Activated CD8-positive, alpha-beta memory T cell treated with anti-CD3 and anti-CD28 coated beads, Interleukin-2, amount 10 ng/mL, durations not matched to agents 7 days and 5 days (primary cell): ENCODE data around the gene ARHGAP15. TPM values are rescaled to one million over a fixed set of nuclear protein-coding genes. Genes with fewer than 3 reads are reported as not detected.

Experiments used
- ATAC-seq: fragments of 150-1000 bp; cut with Tn5 transposase; one replicate; pipeline ENCODE4 v1.10.0; 2021; ENCODE audit warnings: moderate library complexity
- CTCF ChIA-PET: fragments of 350-600 bp; sonication (Branson Sonifier 250); formaldehyde crosslinking; loops from one replicate; lab custom pipeline; 2021; ENCODE audit warnings: antibody characterized with exemption; lab: Charles Lee
- DNase-seq: peaks from one replicate; pipeline ENCODE4 v3.0.0-alpha.2; 2020
- H3K27ac Mint-ChIP-seq: one replicate; pipeline ENCODE4 v1.8.0; 2021; ENCODE audit warnings: mild to moderate bottlenecking, mixed read lengths
- H3K27me3 Mint-ChIP-seq: one replicate; pipeline ENCODE4 v1.8.0; 2021; ENCODE audit warnings: mixed read lengths
- H3K36me3 Mint-ChIP-seq: one replicate; pipeline ENCODE4 v1.8.0; 2021; ENCODE audit warnings: mild to moderate bottlenecking, mixed read lengths
- H3K4me1 Mint-ChIP-seq: one replicate; pipeline ENCODE4 v1.8.0; 2021; ENCODE audit warnings: mixed read lengths
- H3K4me3 Mint-ChIP-seq: one replicate; pipeline ENCODE4 v1.8.0; 2021; ENCODE audit warnings: mild to moderate bottlenecking, moderate library complexity, mixed read lengths
- H3K9me3 Mint-ChIP-seq: one replicate; pipeline ENCODE4 v1.8.0; 2022; ENCODE audit warnings: low read depth, mixed read lengths
- total RNA-seq, 2 experiments: library from RNA; stranded (reverse); gene quantifications; one replicate each; pipeline ENCODE4 v1.2.3, GENCODE V29; 2021

The ARHGAP15 gene
- total RNA-seq, 2 experiments from 2014 or later: 101 to 152 TPM

DNA sequence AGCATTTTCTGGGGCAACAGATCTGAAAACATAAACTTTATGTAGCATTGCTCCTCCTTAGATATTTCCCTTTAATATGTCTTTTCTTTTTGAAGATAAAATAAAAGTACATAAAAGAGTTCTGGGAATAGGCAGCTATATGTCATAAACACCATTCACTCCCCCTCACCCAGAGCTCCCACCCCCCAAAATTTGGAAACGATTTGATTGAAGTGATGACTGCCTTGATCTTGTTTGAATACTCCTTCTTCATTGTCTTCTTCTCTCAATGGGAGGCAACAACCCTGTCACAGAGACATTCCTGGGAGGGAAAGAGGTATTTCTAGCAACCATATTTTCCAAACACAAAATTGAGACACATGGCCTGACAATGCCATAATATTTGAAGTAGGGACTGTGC, 369.3 kb downstream of the ARHGAP15 start:
- Mint-ChIP-seq H3K27me3 (no peaks in the 10 kb centered on the region), H3K36me3 (peaks cover 40% of the 10 kb centered on the region), H3K27ac (no peak overlapping the region), H3K9me3 (peaks cover 6% of the 10 kb centered on the region), H3K4me3 (no peak overlapping the region), H3K4me1 (no peaks in the 10 kb centered on the region)
- CTCF ChIA-PET: no interaction called here
- DNase-seq (no peak), ATAC-seq (no peak)

DNA sequence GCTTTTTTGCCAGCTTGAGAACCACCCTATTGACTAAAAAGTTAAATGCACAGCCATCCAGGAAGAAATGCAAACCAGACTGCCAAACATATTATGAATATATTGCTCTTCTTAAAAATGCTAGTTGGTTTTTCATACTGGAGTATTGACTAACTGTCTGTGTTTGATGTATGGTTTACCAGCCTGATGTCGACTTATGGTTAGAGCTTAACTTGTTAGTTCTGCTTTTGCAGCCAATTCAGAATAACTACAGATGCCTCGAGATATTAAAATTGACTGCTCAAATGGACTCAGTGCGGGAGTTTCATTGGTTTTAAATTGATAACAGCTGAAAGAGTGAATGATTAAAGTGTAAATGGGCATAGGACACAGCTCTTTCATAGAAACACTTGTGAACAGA, 369.8 kb downstream of the ARHGAP15 start:
- CTCF ChIA-PET: interaction anchor here (0.7 kb wide), 1 partner anchor 10 kb away, joined by 3 read pairs; no protein-coding TSS in a partner anchor
- H3K27me3 Mint-ChIP-seq: no peaks in the 10 kb centered on the region

DNA sequence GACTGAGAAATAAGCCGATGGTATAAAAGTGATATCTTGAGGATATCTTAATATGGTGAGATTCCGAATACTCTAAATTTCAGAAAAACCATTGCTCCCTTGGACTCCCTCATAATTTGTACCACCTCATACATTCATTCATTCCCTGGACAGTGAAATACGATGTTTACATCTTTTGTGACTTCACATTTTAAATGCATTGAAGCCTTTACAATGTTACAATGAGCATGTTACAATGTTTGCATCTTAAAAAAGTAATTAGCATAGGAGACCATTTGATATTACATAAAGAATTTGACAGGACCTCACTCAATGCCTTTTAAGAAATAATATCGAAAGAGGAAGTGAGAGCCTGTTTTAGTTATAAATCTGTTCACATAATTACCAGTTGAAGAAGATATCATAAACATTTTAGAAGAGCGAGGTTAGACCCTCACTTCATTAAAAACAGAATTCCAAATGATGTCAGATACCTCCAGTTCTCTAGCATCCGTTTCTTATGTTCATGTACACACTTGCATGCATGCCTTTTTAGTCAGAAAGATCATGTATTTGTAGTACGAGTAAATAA, 372.0 kb downstream of the ARHGAP15 start:
- CTCF ChIA-PET: no interaction called here
- Mint-ChIP-seq H3K4me3 (no peak overlapping the region), H3K4me1 (no peaks in the 10 kb centered on the region), H3K27me3 (no peaks in the 10 kb centered on the region), H3K9me3 (no peaks in the 10 kb centered on the region), H3K27ac (no peak overlapping the region), H3K36me3 (peaks cover 37% of the 10 kb centered on the region)
- DNase-seq (no peak), ATAC-seq (no peak)

More for the DNA sequence above, 369.8 kb downstream of the ARHGAP15 start:
- ATAC-seq (no peak), DNase-seq (no peak)
- Mint-ChIP-seq H3K4me1 (no peaks in the 10 kb centered on the region), H3K27ac (no peak overlapping the region), H3K4me3 (no peak overlapping the region), H3K9me3 (peaks cover 2% of the 10 kb centered on the region), H3K36me3 (peaks cover 39% of the 10 kb centered on the region)

DNA sequence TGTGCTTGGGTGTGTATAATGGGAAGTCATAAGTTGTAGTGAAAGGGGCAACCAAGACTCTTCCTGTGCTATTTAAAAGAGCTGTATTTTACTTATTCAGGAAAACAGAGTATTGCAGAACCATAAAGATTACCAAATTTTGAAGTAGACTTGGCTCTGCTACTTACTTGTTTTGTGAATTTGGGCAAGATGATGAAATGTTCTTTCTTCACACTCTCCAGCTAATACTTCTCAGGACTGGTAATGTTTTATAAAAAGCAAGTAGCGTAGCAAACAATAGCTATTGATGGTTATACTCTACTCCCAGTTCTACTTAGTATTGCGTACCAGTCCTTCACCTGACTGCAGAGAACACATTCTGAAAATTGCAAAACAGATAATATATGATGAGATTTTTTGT, 374.1 kb downstream of the ARHGAP15 start:
- H3K4me3 Mint-ChIP-seq: no peak overlapping the region
- H3K4me1 Mint-ChIP-seq: no peaks in the 10 kb centered on the region
- no peak for ATAC-seq
- no peaks in the 10 kb centered on the region for H3K9me3 Mint-ChIP-seq
- CTCF ChIA-PET: interaction anchor here (1.6 kb wide), 1 partner anchor 8 kb away, joined by 3 read pairs; no protein-coding TSS in a partner anchor
- H3K27ac Mint-ChIP-seq: no peak overlapping the region
- no peaks in the 10 kb centered on the region for H3K27me3 Mint-ChIP-seq
- no peak for DNase-seq
- peaks cover 43% of the 10 kb centered on the region for H3K36me3 Mint-ChIP-seq

DNA sequence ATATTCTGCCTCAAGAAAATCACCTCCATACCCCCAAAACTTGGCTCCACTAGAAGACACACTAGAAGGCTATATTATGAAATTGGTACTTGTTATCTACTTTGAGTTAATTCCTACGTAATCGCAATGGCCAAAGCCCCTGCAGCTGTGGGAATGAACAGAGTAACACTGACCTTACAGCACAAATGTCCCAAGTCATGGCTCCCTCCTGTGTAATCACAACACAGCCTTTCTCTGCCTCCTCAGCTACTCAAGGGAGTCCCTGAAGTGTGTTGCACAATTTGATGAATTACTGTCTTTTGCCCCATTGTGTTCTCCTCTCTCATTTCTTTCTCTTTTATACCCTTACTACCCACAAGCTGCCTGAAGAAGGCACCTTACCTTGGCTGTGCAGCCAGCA, 375.2 kb downstream of the ARHGAP15 start:
- H3K9me3 Mint-ChIP-seq: no peaks in the 10 kb centered on the region
- H3K27ac Mint-ChIP-seq: no peak overlapping the region
- H3K36me3 Mint-ChIP-seq: peaks cover 48% of the 10 kb centered on the region
- DNase-seq: no peak
- no peaks in the 10 kb centered on the region for H3K4me1 Mint-ChIP-seq
- no peak for ATAC-seq
- H3K27me3 Mint-ChIP-seq: no peaks in the 10 kb centered on the region
- CTCF ChIA-PET: interaction anchor here (1.6 kb wide), 1 partner anchor 9 kb away, joined by 3 read pairs; no protein-coding TSS in a partner anchor
- H3K4me3 Mint-ChIP-seq: no peak overlapping the region

DNA sequence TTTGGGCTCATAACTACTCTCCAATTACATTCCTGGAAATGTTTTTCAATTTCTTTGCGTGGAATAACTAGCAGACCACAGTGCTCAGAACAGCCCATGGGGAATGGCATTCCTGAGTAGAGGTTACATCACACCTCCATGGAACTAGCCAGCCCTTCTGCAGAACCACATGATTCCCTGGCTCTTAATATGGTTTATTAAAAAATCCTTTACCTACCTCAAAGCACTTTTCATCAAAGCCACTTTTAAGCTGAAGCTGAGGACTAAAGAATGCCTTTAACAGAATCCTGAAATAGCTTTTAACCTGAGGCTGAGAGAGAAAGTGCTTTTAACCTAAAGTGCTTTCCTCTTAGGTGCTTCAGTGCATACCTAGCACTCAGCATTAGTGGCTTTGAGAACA, 376.3 kb downstream of the ARHGAP15 start:
- H3K27ac Mint-ChIP-seq: no peak overlapping the region
- H3K27me3 Mint-ChIP-seq: no peaks in the 10 kb centered on the region
- no peak for ATAC-seq
- no peak overlapping the region for H3K4me3 Mint-ChIP-seq
- no peak for DNase-seq
- H3K36me3 Mint-ChIP-seq: peaks cover 49% of the 10 kb centered on the region
- H3K9me3 Mint-ChIP-seq: no peaks in the 10 kb centered on the region
- H3K4me1 Mint-ChIP-seq: no peaks in the 10 kb centered on the region
- CTCF ChIA-PET: interaction anchor here (0.5 to 0.6 kb wide), 2 partner anchors 22 to 1501 kb away, joined by 3 read pairs; no protein-coding TSS in a partner anchor

DNA sequence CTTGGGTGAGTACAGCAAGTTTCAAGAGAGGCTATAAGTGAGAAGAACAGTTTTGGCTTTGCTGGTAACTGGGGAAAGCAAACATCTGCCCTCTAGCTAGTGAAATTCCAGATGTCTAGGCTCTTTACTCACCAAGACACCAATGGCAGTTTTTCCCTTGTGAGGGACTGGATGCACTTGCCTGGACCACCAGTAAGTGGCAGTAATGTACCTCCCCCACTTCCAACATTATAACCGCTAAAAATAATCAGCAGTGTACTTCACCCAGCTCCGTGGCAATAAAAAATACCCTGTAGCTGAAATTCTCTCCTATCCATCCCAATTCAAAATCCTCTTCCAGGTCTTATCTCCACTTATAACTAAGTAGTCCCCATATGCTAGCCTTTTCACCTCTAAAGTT, 383.9 kb downstream of the ARHGAP15 start:
- ATAC-seq (peak; percentile 30), DNase-seq (no peak)
- Mint-ChIP-seq H3K4me3 (no peak overlapping the region), H3K9me3 (no peaks in the 10 kb centered on the region), H3K36me3 (peaks cover 50% of the 10 kb centered on the region), H3K4me1 (peaks cover 3% of the 10 kb centered on the region), H3K27me3 (no peaks in the 10 kb centered on the region), H3K27ac (no peak overlapping the region)
- CTCF ChIA-PET: no interaction called here

DNA sequence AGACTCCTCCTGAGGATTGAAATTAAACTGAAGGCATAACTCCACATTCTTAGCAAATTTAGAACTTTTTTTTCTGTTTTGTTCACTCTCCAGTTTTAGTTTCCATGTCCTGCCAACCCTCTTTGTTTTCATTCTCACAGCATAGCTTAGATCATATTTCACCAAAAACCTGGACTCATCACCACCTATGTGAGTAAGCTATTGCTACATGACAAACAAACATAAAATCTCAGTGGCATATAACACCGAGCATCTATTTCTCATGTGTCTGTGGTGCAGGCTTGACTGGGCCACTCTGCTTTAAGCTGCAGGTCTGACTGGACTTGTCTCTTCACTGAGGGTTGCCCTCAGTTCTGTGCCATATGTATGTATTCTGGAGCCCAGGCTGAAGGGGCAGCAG, 385.2 kb downstream of the ARHGAP15 start:
- ATAC-seq (no peak), DNase-seq (no peak)
- Mint-ChIP-seq H3K4me3 (no peak overlapping the region), H3K27me3 (no peaks in the 10 kb centered on the region), H3K4me1 (peaks cover 3% of the 10 kb centered on the region), H3K9me3 (no peaks in the 10 kb centered on the region), H3K36me3 (peaks cover 54% of the 10 kb centered on the region), H3K27ac (no peak overlapping the region)
- CTCF ChIA-PET: no interaction called here

DNA sequence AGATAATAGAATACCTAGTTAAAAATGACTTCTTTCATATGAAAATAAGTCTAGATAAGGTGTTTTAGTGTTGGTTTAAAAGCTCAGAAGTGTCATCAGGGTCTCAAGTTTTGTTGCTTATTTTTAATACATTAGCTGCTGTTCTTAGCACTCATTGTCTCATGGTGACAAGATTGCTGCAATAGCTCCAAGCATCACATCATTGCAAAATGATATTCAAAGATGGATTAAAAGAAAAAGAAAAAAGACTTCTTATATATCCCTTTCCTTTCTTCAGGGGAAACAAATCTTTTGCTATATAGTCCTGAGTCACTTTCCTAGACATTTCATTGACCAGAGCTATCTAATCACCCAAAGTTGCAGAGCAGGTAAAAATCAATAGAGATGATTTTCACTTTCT, 386.1 kb downstream of the ARHGAP15 start:
- Mint-ChIP-seq H3K4me3 (no peak overlapping the region), H3K36me3 (peaks cover 61% of the 10 kb centered on the region), H3K27me3 (no peaks in the 10 kb centered on the region), H3K4me1 (peaks cover 3% of the 10 kb centered on the region), H3K27ac (no peak overlapping the region), H3K9me3 (no peaks in the 10 kb centered on the region)
- no peak for DNase-seq
- CTCF ChIA-PET: interaction anchor here (0.8 kb wide), 1 partner anchor 21 kb away, joined by 3 read pairs; no protein-coding TSS in a partner anchor
- no peak for ATAC-seq

DNA sequence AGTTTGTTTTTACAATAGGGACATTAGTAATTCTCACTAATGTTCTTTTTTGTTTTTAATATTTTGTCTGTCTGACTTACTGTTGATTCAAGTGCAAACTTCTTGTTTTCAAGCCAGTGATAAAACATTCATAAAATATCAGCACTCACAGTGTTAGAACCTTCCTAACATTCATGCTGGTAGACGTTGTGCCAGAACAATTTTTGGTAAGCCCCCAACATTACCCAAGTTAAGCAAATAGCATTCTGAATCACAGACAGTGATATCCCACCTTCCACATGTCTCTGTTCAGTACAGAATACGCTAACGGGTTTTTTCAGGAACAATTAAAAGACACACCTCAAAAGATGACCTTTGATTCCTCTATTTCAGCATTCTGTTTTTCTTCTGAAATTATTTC, 390.3 kb downstream of the ARHGAP15 start:
- ATAC-seq (no peak), DNase-seq (no peak)
- Mint-ChIP-seq H3K36me3 (peaks cover 62% of the 10 kb centered on the region), H3K9me3 (no peaks in the 10 kb centered on the region), H3K27ac (no peak overlapping the region), H3K4me1 (peaks cover 2% of the 10 kb centered on the region), H3K4me3 (no peak overlapping the region), H3K27me3 (no peaks in the 10 kb centered on the region)
- CTCF ChIA-PET: no interaction called here

DNA sequence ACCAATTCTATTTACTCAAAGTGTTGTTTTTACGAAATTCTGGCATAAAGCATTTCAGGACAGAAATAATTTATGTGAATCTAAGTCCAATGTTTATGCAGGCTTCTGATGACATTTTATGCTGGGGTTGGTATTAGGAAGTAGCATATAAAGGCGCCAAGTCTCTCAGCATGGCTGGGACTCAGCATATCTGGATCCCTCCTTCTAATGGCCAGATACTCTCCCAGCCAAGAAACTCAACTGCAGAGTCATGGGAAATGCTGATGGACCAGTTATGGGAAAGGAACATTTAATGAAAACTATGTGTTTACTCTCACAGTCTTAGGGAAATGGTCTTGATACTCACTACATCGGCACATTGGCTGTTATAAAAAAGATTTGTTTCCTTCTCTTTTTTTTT, 392.2 kb downstream of the ARHGAP15 start:
- peaks cover 15% of the 10 kb centered on the region for H3K4me1 Mint-ChIP-seq
- H3K36me3 Mint-ChIP-seq: peaks cover 50% of the 10 kb centered on the region
- H3K4me3 Mint-ChIP-seq: no peak overlapping the region
- ATAC-seq: no peak
- H3K27ac Mint-ChIP-seq: no peak overlapping the region
- DNase-seq: no peak
- no peaks in the 10 kb centered on the region for H3K27me3 Mint-ChIP-seq
- H3K9me3 Mint-ChIP-seq: no peaks in the 10 kb centered on the region
- CTCF ChIA-PET: no interaction called here

DNA sequence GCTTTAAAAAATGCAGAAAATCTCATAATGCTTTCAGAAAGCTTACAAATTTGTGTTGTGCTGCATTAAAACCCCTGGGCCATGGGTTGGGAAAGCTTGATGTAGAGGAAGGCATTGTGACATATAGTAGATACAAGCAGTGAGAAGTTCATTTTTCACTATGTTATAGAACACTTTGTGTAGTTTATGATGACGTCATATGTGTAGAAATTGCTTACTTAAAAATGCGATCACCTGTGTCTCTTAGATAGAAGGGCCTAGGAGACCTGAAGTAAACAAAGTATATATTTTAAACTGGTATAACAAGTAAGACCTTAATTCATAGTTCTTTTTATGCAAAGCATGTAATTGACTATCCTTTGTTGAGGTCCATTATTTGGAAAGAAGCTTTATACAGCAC, 393.5 kb downstream of the ARHGAP15 start:
- H3K27ac Mint-ChIP-seq: no peak overlapping the region
- DNase-seq: no peak
- ATAC-seq: no peak
- no peak overlapping the region for H3K4me3 Mint-ChIP-seq
- H3K9me3 Mint-ChIP-seq: no peaks in the 10 kb centered on the region
- H3K4me1 Mint-ChIP-seq: peaks cover 15% of the 10 kb centered on the region
- CTCF ChIA-PET: no interaction called here
- peaks cover 44% of the 10 kb centered on the region for H3K36me3 Mint-ChIP-seq
- H3K27me3 Mint-ChIP-seq: no peaks in the 10 kb centered on the region

DNA sequence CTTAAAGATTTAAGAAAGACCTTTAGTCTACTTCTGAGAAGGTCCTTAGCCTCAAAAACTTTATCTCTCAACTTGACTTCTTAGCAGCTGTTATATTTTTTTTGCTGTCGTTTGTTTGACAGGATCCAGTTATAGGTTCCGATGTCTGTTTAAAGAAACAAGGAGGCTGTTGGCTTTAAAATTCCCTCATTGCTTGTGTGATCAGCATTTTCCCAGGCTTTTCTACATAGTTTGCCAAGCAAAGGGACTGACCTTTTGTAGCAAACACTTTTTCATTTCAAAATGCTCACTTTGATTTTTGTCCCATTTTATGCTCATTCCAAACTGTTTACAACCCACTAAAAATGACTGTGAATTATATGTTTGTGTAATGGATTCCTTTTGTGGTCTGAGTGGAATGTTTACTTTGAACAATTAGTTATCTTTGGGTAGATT, 394.9 kb downstream of the ARHGAP15 start:
- Mint-ChIP-seq H3K9me3 (no peaks in the 10 kb centered on the region), H3K27ac (no peak overlapping the region), H3K4me1 (peaks cover 21% of the 10 kb centered on the region), H3K27me3 (no peaks in the 10 kb centered on the region), H3K4me3 (no peak overlapping the region), H3K36me3 (peaks cover 47% of the 10 kb centered on the region)
- no peak for ATAC-seq
- CTCF ChIA-PET: no interaction called here
- no peak for DNase-seq

DNA sequence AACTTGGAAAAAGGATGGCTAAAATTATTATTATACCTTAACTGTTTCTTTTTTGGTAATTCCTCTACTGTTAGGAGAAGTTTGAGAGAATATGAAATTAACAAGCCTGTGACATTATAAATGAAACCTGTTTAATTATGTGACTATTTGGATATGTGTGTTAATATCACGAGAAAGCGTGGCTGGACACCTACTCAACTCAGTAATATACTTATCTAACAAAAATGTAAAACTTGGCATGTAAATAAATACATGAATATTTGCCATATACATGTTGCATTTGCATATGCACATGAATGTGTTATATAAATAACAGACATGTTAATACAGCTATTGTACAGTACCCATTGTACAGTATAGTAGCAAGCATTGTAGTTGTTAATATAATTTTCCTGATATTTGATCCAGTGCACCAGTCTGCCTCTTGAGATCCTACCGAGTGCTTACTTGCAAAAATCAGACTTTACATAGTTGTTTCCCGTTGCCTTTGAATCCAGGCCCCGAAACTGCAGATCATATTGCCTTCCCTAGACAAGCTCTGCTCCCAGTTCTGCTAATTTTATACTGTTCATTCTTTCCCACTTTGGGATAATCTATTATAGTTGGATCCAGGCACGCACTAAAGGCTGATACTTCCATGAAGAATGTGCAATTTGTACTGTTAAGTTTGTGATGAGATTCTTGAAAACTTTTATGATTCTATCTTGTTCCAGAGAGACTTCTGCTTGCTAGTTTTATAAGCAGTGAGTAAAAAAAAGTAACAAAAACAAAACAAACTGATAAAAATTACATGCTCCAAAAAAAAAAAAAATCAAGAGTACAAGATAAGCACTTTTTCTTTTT, 395.6 kb downstream of the ARHGAP15 start:
- ATAC-seq: no peak
- Mint-ChIP-seq H3K27ac (no peak overlapping the region), H3K4me1 (peaks cover 25% of the 10 kb centered on the region), H3K9me3 (no peaks in the 10 kb centered on the region), H3K4me3 (no peak overlapping the region), H3K27me3 (no peaks in the 10 kb centered on the region), H3K36me3 (peaks cover 46% of the 10 kb centered on the region)
- DNase-seq: no peak
- CTCF ChIA-PET: no interaction called here
